Endothelial cell (in vitro differentiated cells): ENCODE results near the gene OR6Y1. TPM values are rescaled to one million over a fixed set of nuclear protein-coding genes. Genes with fewer than 3 reads are reported as not detected.
A peak's percentile ranks its signal among the peaks of the same experiment; 100 is the strongest.

ENCODE experiments used
- DNase-seq: peaks from one replicate; pipeline ENCODE4 v3.0.0; 2021; ENCODE audit warnings: low spot score
- H3K27ac Mint-ChIP-seq: one replicate; pipeline ENCODE4 v1.8.0; 2021; ENCODE audit warnings: mixed read lengths, inconsistent platforms; ENCODE audit not compliant: unreplicated experiment
- H3K27me3 Mint-ChIP-seq: one replicate; pipeline ENCODE4 v1.8.0; 2021; ENCODE audit warnings: mild to moderate bottlenecking, moderate library complexity, mixed read lengths, inconsistent platforms; ENCODE audit not compliant: unreplicated experiment
- H3K36me3 Mint-ChIP-seq: one replicate; pipeline ENCODE4 v1.8.0; 2021; ENCODE audit warnings: mild to moderate bottlenecking, low read depth, mixed read lengths, inconsistent platforms; ENCODE audit not compliant: unreplicated experiment
- H3K4me1 Mint-ChIP-seq: one replicate; pipeline ENCODE4 v1.8.0; 2021; ENCODE audit warnings: mild to moderate bottlenecking, mixed read lengths, inconsistent platforms; ENCODE audit not compliant: unreplicated experiment
- H3K4me3 Mint-ChIP-seq: one replicate; pipeline ENCODE4 v1.8.0; 2021; ENCODE audit warnings: mild to moderate bottlenecking, mixed read lengths, inconsistent platforms; ENCODE audit not compliant: unreplicated experiment
- H3K9me3 Mint-ChIP-seq: one replicate; pipeline ENCODE4 v1.8.0; 2021; ENCODE audit warnings: mixed read lengths, inconsistent platforms; ENCODE audit not compliant: unreplicated experiment
- CTCF ChIP-seq: fragments of 200-600 bp; sonication (generic); IDR thresholded peaks from one replicate; pipeline ENCODE4 v1.5.0; 2021; ENCODE audit warnings: antibody characterized with exemption; ENCODE audit not compliant: unreplicated experiment
- total RNA-seq: library from RNA; stranded (reverse); fragmentation: NEBNext Ultra II Directional; extraction: Animal tissue kit (Norgen Biotek cat#: 25700); gene quantifications from one replicate; pipeline ENCODE4 v1.2.1, GENCODE V29; 2021; ENCODE audit not compliant: unreplicated experiment

The OR6Y1 gene
- total RNA-seq, 1 donor from 2014 or later = not detected

DNA sequence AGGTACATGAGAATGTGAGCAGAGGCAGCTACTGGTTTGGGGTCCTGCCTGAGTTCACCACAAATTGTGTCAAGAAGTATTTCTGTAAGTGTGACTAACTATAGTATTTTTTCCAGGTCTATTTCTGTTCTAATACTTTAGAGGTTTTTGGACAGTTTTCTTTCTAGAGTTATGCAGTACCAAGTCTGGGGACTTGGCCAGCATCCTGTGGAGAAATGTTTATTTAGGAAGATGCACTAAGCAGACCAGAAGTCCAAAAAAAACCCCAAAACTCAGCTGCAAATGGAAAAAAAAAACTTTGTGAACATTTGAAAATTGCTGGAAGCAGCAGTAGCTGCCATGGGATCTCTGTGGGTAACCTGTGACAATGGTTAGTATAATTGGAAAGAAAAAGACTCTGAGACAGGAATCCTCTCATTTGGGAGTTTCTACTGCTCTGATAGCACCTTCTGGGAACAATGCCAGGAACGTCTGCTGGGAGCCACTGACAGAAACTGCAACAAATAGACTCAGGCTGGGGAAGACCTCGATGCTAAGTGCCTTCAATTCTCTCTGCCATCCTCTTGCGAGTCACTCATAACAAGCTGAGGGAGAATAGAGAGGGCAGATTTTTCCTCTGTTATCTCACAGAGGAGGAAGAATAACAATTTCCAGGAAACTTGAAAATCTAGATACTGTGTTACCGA is 44.6 kb downstream of the OR6Y1 start:
- no peak overlapping the region for H3K4me3 Mint-ChIP-seq
- DNase-seq = no peak
- no peaks in the 10 kb centered on the region for H3K36me3 Mint-ChIP-seq
- H3K27me3 Mint-ChIP-seq = no peaks in the 10 kb centered on the region
- H3K9me3 Mint-ChIP-seq = no peaks in the 10 kb centered on the region
- no peak for TF ChIP-seq CTCF
- H3K27ac Mint-ChIP-seq = peak overlapping the region; percentile 28
- peaks cover 10% of the 10 kb centered on the region for H3K4me1 Mint-ChIP-seq

- Mint-ChIP-seq H3K4me1 (peaks cover 10% of the 10 kb centered on the region), H3K9me3 (no peaks in the 10 kb centered on the region), H3K27ac (no peak overlapping the region), H3K36me3 (no peaks in the 10 kb centered on the region), H3K4me3 (no peak overlapping the region), H3K27me3 (peaks cover 1% of the 10 kb centered on the region)
- no peak for DNase-seq
- TF ChIP-seq CTCF = no peak
Observed at GRCh38 chr1:158507511-158507910, 46.7 kb downstream of the OR6Y1 start.

- Mint-ChIP-seq H3K27me3 (peaks cover 1% of the 10 kb centered on the region), H3K9me3 (no peaks in the 10 kb centered on the region)
- DNase-seq = peak; percentile 74
Observed at GRCh38 chr1:158506369-158506987, 47.7 kb downstream of the OR6Y1 start.

DNA sequence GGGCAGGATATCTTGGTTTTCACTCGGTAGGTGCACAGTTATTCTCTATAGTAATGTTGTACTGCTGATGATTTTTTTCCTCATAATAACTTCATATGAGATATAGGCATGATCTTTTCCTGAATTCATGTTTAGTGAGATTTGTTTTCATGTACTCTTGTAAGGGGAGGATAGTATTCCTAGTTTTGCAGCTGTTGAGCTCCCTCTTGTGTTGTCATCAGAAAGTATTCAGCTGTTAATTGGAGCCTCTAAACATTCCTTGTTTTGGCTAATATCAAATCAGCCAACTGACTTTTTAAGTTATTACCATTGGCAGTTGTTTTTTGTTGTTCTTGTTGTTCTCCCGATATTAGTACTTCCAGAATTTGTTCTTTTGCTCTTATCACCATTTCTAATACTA is 57.8 kb downstream of the OR6Y1 start:
- no peak for DNase-seq
- no peaks in the 10 kb centered on the region for H3K36me3 Mint-ChIP-seq

More at GRCh38 chr1:158506369-158506987, 47.7 kb downstream of the OR6Y1 start:
- peaks cover 10% of the 10 kb centered on the region for H3K4me1 Mint-ChIP-seq
- peak; percentile 73 for TF ChIP-seq CTCF
- H3K36me3 Mint-ChIP-seq = no peaks in the 10 kb centered on the region
- H3K27ac Mint-ChIP-seq = no peak overlapping the region
- H3K4me3 Mint-ChIP-seq = no peak overlapping the region

More for the DNA sequence above, 57.8 kb downstream of the OR6Y1 start:
- H3K4me1 Mint-ChIP-seq = no peaks in the 10 kb centered on the region
- H3K27ac Mint-ChIP-seq = no peak overlapping the region
- no peaks in the 10 kb centered on the region for H3K9me3 Mint-ChIP-seq
- H3K27me3 Mint-ChIP-seq = no peaks in the 10 kb centered on the region
- no peak overlapping the region for H3K4me3 Mint-ChIP-seq
- no peak for TF ChIP-seq CTCF
